Panc1 (cell line): ENCODE data around the gene NBEAL2.

ENCODE experiments used
- CTCF ChIP-seq: fragments of 450-650 bp; IDR thresholded peaks from 2 replicates; pipeline ENCODE4 v1.5.1; 2017; ENCODE audit warnings: mild to moderate bottlenecking
- POLR2AphosphoS5 ChIP-seq: IDR thresholded peaks from 2 replicates; pipeline ENCODE4 v1.6.1; 2012; ENCODE audit warnings: mild to moderate bottlenecking, low read depth, low read length, moderate library complexity
- REST ChIP-seq, 2 experiments: IDR thresholded peaks; 2 replicates each; pipeline ENCODE4 v1.6.1; 2011 to 2012; ENCODE audit warnings: low read depth in 2 of 2, control low read depth in 1 of 2, low read length in 1 of 2, mild to moderate bottlenecking in 1 of 2, moderate library complexity in 1 of 2; ENCODE audit not compliant: insufficient read depth in 1 of 2
- SIN3A ChIP-seq: IDR thresholded peaks from 2 replicates; pipeline ENCODE4 v1.6.1; 2012; ENCODE audit warnings: low read depth, mild to moderate bottlenecking, low read length, moderate library complexity, borderline replicate concordance; ENCODE audit not compliant: insufficient read depth

- TF ChIP-seq CTCF (no peak), SIN3A (no peak), POLR2AphosphoS5 (no peak), REST (IDR thresholded peaks at IDR 0.05; ENCODE audit: insufficient read depth in 1 of 2, low read depth in 2 of 2, low read length in 1 of 2) (no peak)
These were observed 40.8 kb downstream of the NBEAL2 start for GRCh38 chr3:47020311-47020710.
